GM04504 (cell line): ENCODE data around the gene CDC42EP5.
"Not testable (repeated sequence)": the region's sequence is repeated elsewhere in the genome, so short reads cannot be mapped to it uniquely, and the experiment has no call there.

Source experiments
- DNase-seq: peaks from one replicate; pipeline ENCODE4 v3.0.0-alpha.2; 2012; ENCODE audit warnings: low read depth

CDC42EP5 gene

DNA sequence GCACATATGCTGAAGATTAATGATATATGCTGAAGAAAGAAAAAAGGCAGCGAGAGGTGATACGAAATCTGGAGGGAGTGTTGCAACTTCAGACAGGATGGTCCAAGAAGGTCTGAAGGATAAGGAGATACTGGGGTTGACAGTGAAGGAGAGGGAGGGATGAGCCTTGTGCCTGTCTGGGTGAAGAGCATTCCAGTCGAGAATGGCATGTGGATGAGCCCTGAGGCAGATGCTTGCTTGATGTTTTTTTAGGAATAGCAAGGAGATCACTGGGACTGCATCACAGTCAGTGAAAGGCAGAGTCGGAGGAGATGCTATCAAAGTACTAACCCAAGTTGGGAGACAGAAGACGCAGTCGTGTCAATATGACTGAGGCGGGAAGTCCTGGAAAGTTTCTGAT lies 16.2 kb upstream of the CDC42EP5 start:
- DNase-seq: no peak

DNA sequence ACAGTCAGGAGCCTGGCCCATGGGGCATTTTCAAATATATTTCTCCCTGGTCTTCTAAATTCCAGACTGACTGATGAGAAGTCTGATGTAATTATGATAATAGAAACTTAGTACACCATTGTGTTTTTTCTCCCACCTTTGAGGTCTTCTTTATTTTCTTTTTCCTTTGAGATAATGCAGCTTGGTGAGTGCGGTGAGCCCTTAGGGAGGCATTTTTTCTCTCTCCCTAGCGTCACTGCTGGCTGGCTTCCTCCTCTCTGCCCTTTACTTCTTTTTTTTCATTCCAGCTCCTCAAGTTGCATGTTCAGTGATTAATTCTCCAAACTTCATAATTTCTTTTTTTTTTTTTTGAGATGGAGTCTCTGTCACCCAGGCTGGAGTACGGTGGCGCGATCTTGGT lies 12.8 kb upstream of the CDC42EP5 start:
- no peak for DNase-seq

DNA sequence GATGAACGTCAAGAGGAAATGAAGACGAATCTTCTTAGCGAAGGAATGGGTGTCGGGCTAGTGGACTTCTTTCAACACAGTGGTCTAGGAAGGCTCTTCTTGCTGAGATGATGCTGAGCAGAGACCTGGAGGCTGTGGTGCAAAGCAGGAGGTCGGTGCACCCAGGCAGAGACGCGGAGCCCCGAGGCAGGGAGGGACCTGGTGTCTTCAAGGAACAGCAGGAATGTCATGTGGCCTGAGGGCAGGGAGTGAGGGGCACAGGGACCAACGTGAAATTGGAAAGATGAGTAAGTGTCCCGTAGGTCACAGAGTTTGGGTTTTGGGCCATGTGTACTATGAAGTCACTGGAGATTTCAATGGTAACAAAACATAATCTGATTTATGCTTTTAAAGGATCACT lies 11.4 kb upstream of the CDC42EP5 start:
- no peak for DNase-seq

DNA sequence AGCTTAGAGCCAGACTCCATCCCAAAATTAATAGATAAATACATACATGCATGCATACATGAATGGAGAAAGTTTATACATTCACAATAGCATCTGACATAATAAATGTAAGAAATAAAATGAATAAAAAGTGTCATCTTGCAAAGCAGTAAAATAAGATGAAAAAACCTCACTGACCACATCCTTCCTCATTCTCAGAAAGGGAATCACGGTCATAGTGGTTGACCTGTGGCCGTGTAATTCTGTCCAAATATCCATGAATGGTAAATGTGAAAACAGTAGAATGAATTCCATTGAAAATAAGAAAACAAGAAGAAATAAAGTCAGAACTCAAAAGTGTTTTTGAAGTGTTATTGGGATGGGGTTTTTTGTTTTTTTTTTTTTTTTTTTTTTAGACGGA lies 9.8 kb upstream of the CDC42EP5 start:
- DNase-seq: no peak

DNA sequence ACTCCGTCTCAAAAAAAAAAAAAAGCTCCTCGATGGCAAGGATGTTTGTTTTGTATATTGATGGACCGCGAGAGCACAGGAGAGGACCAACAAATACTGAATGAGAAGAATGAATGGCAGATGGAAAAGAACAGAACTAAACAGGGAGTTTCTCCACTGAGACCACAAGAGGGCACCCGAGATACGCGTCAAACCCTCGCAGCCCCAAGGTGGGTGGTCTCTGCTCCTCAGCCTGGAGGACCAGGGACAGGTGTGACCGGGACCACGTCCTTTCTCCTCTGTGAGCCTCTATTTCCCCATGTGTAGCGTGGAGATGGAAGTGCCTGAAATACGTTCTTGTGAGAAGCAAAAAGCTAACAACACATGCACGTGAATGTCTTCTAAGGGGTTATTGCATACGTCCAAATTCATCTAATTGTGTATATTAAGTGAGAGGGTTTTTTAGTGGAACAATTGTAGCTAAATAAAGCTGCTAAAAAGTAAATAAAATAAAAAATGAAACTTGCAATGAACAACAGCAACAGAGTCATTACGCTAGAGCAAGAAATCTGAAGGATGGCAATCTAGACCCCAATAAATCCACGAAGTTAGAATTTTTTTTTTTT lies 8.3 kb upstream of the CDC42EP5 start:
- DNase-seq: no peak

DNA sequence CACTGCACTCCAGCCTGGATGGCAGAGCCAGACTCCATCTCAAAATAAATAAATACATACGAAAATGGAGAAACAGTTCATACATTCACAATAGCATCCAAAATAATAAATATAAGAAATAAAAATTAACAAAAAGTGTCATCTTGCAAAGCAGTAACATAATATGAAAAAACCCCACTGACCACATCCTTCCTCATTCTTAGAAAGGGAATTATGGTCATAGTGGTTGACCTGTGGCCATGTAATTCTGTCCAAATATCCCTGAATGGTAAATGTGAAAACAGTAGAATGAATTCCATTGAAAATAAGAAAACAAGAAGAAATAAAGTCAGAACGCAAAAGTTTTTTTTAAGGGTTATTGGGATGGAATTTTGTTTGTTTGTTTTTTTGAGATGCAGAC lies 7.0 kb upstream of the CDC42EP5 start:
- DNase-seq: no peak

DNA sequence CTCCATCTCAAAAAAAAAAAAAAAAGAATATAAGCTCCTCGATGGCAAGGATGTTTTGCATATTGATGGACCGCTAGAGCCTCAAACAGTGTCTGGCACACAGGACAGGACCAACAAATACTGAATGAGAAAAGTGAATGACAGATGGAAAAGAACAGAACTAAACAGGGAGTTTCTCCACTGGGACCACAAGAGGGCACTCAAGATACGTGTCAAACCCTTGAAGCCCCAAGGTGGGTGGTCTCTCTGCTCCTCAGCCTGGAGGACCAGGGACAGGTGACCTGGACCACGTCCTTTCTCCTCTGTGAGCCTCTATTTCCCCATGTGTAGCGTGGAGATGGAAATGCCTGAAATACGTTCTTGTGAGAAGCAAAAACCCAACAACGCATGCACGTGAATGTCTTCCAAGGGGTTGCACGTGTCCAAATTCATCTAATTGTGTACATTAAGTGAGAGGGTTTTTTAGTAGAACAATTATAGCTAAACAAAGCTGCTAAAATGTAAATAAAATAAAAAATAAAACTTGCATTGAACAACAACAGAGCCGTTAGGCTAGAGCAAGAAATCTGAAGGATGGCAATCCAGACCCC lies 5.7 kb upstream of the CDC42EP5 start:
- DNase-seq: no peak

DNA sequence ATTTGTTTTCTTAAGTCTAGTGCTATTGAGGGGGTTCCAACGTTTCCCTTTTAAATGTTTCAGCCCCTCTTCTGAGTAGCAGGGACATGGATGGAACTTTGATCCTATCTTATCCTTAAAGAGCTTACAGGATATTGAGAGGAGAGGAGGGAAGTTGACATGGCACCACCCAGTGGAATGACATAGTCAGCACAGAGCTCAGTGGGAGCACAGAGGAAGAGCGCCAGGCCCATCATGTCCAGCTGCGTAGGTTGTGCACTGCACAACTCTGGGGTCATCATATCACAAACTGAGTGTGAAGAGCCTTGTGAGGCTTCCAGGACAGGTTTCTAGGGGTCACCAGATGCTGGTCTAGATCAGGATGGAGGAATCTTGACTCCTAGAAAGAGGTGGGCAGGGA lies 4.6 kb upstream of the CDC42EP5 start:
- DNase-seq: no peak

DNA sequence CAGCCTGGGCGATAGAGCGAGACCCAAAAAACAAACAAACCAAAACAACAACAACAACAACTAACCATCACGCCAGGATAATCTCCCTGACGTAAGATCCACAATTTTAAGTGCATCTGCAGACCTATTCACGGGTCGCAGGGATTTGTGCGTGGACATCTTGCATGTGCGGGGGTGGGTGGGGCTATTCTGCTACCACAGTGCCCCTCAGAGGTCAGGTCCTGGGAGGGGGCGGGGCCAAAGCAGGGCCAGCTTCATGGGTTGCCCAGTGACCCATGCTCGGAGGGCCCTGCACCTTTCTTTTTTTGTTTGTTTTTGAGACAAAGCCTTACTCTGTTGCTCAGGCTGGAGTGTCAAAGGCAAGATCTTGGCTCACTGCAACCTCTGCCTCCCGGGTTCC lies 2.6 kb upstream of the CDC42EP5 start:
- no peak for DNase-seq

DNA sequence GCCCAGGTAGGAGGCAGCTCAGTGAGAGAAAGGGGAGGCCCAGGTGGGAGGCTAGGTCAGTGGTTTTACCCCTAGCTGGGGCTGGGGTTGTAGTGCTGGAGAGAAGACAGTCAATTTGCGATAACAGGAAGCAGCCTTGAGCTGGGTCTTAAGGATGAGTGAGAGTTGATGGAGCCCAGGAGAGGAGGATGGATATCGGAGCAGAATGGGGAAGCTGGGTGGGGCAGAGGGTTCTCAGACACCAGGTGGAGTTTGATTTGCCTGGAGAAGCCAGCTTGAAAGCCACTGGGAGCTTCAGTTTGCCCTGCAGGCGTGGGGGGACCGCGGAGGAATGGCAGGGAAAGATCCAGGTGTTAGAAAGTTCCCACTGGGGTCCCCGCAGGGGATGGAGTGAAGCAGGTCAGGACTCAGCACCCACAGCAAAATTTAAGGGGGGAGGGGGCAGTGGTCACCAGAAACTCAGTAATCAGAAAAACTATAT lies 836 bp upstream of the CDC42EP5 start:
- no peak for DNase-seq

DNA sequence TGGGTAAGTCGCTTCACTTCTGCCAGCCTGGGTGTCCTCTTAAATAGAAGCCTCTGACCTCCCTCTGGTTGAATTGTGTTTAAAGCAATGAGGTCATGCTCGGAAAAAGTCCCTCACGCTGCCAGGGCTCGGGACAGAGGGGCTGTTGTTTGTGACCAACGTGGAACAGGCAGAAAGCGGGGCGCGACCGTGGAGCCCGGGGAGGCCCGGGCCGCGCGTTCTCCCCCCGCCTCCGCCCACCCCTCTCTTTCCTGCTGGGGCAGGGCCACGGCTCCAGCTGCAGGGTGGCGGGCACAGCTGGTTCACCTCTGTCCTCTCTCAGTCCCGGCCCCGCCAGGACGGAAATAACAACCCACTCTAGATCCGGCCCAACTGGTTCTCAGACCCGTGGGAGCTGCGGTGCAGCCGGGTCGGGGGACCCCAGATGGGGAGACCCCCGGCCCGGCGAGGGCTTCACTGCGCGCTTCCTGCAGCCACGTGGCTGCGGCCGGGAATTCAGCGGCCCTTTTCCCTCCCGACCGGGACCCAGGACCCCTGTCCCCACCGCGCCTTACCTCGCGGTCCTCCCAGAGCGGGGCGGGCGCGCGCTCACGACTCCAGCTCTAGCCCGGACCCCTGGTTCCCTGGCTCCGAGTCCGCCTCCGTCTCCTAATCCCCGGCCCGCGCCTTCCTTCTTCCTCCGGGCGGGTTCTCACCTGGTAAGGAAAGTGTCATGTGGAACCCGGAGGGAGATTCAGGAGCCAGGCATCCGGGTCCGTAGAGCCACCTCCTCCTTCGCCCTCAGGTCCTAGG lies 1.9 kb downstream of the CDC42EP5 start:
- DNase-seq: no peak

DNA sequence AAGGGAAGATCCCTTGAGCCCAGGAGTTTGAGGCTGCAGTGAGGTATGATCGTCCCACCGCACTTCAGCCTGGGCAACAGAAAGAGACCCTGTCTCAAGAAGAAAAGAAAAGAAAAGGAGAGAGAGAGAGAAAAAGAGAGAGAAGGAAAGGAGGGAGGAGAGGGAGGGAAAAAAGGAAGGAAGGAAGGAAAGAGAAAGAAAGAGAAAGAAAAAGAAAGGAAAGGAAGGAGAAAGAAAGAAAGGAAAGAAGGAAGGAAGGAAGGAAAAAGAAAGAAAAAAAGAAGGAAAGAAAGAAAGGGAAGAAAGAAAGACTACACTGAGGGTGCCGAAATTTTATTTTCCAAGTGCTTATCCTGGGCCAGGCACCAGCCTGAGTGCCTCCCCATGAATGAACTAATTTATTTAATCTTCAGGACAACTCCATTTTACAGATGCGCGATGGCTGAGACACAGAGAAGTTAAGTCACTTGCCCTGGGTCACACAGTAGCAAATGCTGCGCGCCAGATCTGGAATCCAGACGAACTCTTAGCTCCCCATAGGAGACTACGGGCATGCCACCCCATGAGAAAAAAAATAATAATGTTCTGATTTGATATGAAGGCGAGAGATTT lies 2.7 kb downstream of the CDC42EP5 start:
- DNase-seq: no peak

DNA sequence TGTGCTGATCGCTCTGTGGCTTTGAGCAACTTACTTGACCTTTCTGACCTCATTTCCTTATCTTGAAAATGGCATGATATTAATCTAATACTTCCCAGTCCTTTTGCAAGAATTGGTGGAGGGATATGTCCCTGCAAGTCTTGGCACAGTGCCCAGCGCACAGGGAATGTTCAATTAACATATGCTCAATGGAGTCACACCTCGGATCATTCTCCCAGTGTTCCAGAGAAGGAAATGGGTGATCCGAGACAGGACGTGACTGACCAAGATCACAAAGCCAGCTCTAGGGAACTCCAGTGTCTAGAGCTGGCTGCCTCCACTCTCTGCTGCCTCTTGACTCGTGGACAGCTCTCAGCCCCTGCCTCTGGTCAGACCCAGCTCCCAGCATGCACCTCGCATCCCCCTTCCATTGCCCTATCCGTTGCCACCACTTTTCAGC lies 3.6 kb downstream of the CDC42EP5 start:
- no peak for DNase-seq

DNA sequence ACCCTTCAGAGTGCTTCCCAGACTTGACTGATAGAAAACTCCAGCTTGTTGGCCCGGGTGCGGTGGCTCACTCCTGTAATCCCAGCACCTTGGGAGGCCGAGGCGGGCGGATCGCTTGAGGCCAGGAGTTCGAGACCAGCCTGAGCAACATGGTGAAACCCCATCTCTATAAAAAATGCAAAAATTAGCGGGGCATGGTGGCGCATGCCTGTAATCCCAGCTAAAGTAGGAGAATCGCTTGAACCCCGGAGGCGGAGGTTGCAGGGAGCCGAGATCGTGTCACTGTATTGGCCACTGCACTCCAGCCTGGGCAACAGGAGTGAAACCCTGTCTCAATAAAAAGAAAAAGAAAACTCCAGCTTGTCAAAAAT lies 7.0 kb downstream of the CDC42EP5 start:
- DNase-seq: not testable (repeated sequence)

DNA sequence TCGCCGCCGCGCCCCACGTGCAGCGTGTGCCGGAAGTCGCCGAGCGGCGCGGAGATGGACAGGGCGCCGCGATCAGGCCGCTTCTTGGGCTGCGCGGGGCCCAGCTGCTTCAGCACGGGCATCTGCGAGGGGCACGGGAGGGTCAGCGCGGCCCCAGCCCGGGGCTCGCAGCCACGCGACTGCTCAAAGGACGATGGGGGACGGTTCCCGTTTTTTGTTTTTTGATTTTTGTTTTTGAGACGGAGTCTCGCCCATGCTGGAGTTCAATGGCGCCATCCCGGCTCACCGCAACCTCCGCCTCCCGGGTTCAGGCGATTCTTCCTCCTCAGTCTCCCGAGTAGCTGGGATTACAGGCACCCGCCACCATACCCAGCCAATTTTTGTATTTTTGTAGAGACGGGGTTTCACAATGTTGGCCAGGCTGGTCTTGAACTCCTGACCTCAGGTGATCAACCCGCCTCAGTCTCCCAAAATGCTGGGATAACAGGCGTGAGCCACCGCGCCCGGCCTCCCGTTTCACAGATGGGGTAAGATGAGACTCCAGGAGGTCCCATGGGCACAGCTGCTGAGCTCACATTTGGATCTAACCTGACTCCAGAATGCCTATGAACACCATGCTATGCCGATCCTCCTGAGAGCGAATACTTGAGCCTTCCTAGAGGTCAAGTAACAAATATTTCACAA lies 7.5 kb downstream of the CDC42EP5 start:
- DNase-seq: no peak

DNA sequence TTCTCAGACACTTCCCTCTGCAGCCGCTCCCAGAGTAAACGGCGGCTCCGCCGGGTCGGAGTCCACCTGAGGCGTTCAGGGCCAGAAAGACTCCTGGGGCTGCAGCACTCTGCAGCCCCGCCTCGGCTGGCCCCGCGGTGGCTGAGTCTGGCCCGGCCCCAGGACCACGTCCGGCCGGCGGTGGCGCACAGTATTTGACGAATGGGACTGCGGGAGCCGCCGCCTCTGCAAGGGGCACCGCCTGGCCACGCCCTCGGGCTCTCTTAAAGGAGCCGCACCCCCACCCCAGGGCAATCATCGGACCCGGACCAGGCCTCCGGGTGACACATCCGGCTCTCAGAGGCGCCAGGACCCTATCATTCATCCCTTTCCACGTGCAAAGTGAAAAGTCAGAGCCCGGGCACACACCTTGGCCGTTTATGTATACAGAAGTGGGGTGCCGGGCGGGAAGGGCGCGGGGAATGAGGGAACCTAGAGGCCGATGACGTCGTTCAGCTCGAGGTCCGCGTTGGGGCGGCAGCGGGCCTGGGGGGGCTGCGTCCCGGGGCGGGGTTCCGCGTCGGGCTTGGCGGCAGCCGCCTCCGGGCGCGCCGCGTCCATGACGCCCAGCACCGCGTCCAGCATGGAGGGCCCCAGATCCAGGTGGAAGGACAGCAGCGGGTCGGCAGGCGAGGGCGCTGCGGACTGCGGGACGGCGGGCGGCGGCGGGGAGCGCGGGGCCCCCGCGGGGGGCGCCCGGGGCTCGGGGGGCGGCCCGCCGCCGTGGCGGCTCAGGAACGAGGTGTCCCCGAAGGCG lies 8.3 kb downstream of the CDC42EP5 start:
- DNase-seq: no peak

DNA sequence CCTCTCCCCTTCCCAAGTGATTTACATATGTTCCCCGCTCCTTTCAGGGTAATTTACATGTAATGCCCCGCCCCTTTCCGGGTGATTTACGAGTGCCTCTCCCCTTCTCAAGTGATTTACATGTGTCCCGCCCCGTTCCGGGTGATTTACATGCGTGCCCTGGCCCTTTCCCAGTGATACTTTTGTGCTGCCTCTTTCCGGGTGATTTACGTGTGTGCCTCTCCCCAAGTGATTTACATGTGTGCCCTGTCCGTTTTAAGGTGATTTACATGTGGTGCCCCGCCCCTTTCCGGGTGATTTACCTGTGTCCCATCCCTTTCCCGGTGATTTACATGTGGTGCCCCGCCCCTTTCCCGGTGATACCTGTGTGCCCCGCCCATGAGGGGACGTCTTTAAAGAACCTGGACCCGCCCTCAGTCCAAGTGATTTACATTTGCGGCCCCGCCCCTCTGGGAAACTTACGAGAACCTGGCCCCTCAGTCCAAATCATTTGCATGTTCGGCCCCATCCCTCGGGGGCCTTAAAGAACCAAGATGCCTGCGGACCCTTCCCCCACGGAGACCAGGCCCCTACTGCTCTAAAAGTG lies 9.0 kb downstream of the CDC42EP5 start:
- no peak for DNase-seq

DNA sequence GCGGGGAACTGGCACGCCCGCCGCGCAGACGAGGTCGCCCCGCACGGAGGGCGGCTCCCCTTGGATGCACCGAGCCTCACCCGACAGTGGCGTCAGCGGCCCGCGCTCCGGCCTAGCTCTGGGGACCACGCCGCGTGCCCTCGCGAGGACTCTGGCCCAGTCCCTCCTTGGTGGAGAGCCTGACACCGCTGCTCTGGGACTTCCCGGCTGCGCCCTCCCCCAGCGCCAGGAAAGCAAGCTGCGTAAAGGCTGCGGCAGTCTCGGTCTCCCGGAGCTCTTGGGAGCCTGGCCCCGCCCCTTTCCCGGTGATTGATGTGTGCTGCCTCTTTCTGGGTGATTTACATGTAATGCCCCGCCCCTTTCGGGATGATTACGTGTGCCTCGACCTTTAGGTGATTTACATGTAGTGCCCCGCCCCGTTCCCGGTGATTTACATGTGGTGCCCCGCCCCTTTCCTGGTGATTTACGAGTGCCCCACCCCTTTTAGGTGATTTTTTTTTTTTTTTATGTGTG lies 9.5 kb downstream of the CDC42EP5 start, which contains the start of gene LENG9:
TSS of gene LENG9 (minus strand) at position 248 of the 513 bp plus-strand sequence. CDS start 252 bp downstream, outside the sequence.
- DNase-seq: peak; percentile 92

DNA sequence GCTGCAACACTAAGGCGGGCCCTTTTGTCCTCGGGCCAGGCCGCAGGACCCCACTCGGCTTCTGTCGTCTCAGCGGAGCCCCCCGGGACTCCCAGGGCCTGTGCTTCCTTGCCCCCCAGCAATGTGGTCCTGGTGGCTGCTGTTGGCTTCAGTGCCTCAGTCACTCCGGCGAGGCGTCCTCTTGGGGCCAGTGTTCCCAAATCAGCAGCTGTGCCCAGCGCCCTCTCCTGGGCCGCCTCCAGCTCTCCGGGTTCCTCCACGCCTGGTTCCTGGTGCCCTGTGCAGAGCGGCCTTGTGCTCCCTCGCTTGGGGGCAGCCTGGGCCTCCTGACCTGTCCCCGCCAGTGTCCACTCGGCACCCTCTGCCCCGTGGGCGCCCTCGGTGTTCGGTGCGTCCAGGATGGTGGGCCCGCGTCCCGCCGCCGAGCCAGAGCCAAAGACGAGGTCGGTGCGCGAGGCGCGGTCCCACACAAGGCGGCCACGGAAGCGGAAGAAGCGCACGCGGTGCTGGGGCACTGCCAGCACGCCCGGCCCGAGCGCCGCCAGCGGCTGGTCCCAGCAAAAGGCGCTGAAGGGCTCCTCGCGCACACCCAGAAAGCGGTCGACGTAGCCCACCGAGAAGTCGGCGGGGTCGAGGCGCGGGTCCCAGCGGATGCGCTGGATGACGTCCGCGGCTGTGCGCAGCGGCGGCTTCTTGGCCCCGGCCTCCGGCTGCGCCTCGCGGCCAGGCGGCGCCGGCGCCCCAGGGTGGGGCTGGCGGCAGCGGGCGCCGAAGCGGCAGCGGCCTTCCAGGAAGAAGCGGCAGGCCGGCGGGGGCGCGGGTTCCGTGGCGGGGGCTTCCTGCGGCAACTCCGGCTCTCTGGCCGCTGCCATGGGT lies 10.2 kb downstream of the CDC42EP5 start:
- DNase-seq: no peak
